HG02642 (cell line): ENCODE results near the gene PCARE.

Source experiments
- ATAC-seq: cut with Tn5 transposase; IDR thresholded peaks from one replicate; pipeline ENCODE4 v1.9.1; 2021; ENCODE audit warnings: mild to moderate bottlenecking; ENCODE audit not compliant: unreplicated experiment, poor library complexity

Gene PCARE

DNA sequence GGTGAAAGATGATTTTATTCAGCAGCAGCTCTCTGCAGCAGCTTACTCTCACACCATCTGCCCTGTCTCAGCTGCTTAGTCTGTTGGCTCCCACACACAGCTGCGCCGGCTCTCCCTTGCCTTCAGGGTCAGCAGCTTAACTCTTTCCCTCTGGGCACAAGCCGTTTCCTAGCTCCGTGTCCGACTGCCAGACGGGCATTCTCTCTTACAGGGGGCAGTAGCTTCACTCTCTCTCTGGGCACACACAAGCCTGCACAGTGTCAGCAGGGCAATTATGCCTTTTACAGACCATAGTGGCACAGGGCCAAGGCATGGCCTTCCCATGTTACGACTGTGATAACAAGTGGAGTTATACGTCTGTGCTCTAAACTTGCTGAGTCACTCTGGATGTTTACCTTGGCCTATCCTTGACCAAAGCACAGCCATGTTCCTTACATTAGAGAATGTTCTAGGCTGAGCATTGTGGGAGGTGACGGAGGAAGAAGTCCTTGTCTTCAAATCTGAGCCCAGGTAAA, 31.7 kb downstream of the PCARE start:
- no peak for ATAC-seq

DNA sequence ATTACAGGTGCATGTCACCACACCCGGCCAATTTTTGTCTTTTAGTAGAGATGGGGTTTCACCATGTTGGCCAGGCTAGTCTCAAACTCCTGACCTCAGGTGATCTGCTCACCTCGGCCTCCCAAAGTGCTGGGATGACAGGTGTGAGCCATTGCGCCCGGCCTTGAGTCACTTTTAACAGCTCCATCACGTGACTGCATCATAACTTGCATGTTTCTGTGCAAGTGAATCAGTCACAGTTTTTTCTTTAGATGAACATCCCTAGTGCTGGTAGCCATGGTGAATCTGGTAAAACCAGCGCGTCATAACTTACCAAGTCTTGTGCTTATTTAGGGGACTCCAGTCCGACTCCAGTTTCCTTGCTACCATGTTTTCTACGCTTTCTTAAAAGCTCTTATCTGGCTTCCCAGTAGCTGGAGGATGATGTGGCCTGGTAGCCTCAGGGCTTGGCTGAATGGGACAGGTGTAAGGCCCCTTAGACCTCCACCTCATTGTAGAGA, 33.1 kb downstream of the PCARE start:
- no peak for ATAC-seq

- ATAC-seq: no peak
Measured at GRCh38 chr2:29040552-29040951, 33.8 kb downstream of the PCARE start.

GRCh38 chr2:29039718-29040480, 34.4 kb downstream of the PCARE start:
- ATAC-seq: no peak

GRCh38 chr2:29035016-29035745, 39.1 kb downstream of the PCARE start:
- no peak for ATAC-seq

DNA sequence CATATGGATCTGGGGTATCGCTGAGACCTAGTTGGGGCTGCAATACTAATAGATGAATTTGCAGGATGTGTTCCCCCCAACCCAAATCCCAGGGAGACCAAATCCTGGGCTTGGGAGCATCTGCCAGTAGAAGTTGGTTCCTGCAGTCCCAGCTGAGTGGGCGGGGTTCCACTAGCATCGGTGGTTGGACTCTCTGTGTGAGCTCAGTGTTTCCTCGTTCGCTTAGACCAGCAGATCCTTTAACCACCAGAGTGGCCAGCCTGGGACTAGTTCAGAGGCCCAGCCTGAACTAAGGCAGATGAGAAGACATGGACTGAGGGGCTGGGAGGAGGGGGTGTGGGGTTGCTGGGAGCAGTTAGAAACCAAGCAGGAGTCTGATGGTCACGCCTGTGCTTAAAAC, 40.7 kb downstream of the PCARE start:
- no peak for ATAC-seq

DNA sequence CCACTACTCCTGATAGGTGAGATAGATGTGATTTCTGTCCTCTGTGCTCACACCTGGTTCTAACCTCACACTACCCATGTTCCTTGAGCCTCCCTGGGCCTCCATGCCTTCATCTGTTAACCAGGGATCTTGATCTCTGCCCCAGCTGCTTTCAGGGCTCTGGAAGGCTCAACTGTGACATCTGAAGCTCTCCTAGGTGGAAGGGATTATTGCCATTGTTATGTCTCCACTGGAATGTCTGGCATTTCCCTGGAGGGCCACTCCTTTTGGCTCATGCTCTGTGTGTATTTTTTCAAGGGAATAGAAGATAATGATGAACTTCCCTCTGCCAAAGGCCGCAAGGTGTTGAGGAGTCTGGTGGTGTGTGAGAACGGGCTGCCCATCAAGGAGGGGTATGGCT, 41.2 kb downstream of the PCARE start:
- ATAC-seq: no peak

GRCh38 chr2:29032189-29032588, 42.1 kb downstream of the PCARE start:
- ATAC-seq: no peak

DNA sequence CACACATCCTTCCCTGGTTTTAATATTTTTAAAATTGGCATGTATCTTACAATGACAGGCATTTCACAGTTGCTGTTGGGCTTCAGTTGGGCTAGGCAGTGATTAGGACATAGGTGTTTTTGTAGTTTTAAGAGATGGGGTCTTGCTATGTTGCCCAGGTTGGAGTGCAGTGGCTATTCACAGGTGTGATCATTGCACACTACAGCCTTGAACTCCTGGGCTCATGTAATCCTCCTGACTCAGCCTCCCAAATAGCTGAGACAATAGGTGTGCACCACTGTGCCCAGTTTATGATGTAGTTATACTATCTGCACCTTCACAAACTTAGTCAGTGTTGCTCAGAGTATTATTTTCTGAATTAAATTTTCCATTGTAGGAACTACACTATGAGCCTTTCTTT, 43.3 kb downstream of the PCARE start:
- no peak for ATAC-seq

GRCh38 chr2:29025711-29026110, 48.6 kb downstream of the PCARE start:
- ATAC-seq: no peak

- no peak for ATAC-seq
Measured at GRCh38 chr2:29024882-29025430, 49.4 kb downstream of the PCARE start.

DNA sequence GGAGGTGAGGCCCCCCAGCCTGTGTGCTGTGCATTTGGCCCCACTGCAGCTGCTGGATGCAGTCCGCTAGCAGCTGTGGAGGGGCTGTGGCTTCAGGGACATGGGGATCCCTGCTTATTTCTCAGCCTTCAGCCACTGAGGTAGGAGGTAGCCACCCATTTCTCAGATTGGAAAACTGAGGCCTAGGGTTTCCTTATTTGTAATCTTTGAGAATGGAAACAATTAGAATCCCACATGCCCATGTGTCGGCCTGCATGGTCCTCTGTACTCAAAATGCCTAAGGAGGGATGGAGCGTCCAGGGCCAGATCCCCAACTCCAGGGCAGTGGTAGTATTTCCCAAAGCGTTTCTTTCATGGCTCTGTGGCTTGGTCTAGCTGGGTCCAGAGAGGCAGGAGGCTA, 51.1 kb downstream of the PCARE start:
- no peak for ATAC-seq

DNA sequence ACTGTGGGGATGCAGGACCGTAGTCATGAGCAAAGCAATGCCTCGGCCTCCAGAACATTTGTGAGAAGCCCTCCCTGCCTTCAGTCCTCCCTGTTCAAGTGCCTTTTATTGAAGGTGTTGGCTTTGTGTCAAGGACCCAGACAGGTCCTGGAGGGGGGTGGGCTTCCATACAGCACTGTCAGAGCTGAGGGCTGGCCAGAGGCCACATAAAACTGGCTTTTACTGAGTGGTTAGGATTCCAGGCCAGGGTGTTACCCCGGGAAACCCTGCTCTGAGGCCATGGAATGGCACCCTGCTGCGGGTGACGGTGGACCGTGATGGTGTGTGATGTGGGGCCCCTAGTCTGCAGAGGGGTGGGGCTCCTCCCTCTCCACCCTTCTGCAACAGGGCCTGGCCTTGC, 51.6 kb downstream of the PCARE start:
- ATAC-seq: no peak

GRCh38 chr2:29021886-29022285, 52.4 kb downstream of the PCARE start:
- ATAC-seq: no peak

GRCh38 chr2:29017716-29018435, 56.4 kb downstream of the PCARE start:
- no peak for ATAC-seq

GRCh38 chr2:29016504-29016903, 57.8 kb downstream of the PCARE start:
- no peak for ATAC-seq

GRCh38 chr2:29015701-29016470, 58.4 kb downstream of the PCARE start:
- ATAC-seq: no peak

DNA sequence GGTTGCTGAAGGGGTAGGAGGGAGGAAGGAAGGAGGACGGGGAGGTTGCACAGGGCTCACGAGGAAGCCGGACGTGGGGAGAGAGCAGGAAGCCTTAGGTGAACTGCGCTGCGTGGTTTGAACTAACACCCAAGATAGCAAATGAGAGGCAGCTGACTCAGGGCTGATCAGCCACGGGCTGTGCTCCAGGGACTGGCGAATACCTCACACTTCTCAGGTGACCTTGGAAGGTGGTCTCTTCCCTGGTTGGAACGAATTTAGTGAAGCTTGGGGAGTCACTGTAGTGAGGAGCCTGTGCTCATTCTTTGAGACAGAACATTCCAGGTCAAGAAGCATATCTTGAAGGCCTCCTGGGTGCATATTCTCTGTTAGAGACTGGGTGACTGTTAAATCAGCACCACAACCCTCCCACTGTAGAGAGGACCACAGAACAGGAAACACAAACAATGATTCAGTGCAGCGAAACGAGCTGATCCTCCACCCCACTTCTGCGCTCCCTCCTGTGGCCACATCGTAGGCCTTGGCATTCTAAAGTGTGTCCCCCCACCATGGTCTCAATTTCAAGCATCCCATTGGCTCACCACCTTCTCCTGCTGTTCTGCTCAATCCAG, 59.4 kb downstream of the PCARE start:
- ATAC-seq: no peak

- no peak for ATAC-seq
Measured at GRCh38 chr2:29014331-29014730, 60.0 kb downstream of the PCARE start.
